SU-DHL-6 (cell line): ENCODE results near the gene FXYD3.

Source experiments
- EZH2phosphoT487 ChIP-seq: fragments of 200-600 bp; sonication (generic), shearing (Covaris generic); conservative IDR thresholded peaks from 2 replicates; pipeline ENCODE4 v1.6.1; 2018; ENCODE audit warnings: mild to moderate bottlenecking, antibody characterized with exemption, low read length, moderate library complexity, mixed read lengths
- TF ChIP-seq, protein P1 (sequence below): fragments of 200-600 bp; sonication (generic); IDR thresholded peaks from one replicate; pipeline ENCODE4 v1.5.1; 2017; ENCODE audit warnings: antibody characterized with exemption, mild to moderate bottlenecking, low read length, moderate library complexity; ENCODE audit not compliant: insufficient read depth, poor library complexity, severe bottlenecking

DNA sequence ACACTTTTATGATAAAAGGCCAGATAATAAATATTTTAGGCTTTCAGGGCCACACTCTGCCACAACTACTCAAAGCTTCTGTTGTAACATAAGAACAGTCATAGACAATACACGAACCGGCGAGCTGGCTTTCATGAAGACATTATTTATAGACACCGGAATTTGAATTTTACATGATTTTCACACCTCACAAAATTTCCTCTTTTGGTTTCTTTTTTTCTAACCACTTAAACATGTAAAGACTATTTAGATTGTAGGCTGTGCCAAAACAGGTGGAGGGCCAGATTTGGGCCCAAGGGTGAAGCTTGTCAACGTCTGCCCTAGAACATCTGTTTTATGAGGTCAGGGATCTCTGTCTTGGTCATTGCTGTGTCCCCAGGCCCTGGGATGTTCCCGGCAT lies 29.7 kb upstream of the FXYD3 start:
- TF ChIP-seq, protein P1, sequence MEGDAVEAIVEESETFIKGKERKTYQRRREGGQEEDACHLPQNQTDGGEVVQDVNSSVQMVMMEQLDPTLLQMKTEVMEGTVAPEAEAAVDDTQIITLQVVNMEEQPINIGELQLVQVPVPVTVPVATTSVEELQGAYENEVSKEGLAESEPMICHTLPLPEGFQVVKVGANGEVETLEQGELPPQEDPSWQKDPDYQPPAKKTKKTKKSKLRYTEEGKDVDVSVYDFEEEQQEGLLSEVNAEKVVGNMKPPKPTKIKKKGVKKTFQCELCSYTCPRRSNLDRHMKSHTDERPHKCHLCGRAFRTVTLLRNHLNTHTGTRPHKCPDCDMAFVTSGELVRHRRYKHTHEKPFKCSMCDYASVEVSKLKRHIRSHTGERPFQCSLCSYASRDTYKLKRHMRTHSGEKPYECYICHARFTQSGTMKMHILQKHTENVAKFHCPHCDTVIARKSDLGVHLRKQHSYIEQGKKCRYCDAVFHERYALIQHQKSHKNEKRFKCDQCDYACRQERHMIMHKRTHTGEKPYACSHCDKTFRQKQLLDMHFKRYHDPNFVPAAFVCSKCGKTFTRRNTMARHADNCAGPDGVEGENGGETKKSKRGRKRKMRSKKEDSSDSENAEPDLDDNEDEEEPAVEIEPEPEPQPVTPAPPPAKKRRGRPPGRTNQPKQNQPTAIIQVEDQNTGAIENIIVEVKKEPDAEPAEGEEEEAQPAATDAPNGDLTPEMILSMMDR = no peak
- no peak for TF ChIP-seq EZH2phosphoT487
